Thyroid gland (tissue), 4 donors: ENCODE data around the gene FAM98A.

ENCODE experiments used
- POLR2A ChIP-seq, 2 donors: fragments of 450-650 bp; IDR thresholded peaks; one replicate each; pipeline ENCODE4 v1.6.1; 2017; ENCODE audit warnings: antibody characterized with exemption in 2 of 2, mild to moderate bottlenecking in 2 of 2, moderate library complexity in 1 of 2
- TF ChIP-seq, protein P1 (sequence below), 6 experiments: fragments of 200-600 bp in 3 of 6; fragments of 450-650 bp in 3 of 6; sonication (generic) in 3 of 6; IDR thresholded peaks; one replicate each; pipeline ENCODE4 v1.5.1; 2016 to 2019; ENCODE audit warnings: antibody characterized with exemption in 6 of 6, mild to moderate bottlenecking in 2 of 6, inconsistent platforms in 1 of 6, moderate library complexity in 1 of 6

DNA sequence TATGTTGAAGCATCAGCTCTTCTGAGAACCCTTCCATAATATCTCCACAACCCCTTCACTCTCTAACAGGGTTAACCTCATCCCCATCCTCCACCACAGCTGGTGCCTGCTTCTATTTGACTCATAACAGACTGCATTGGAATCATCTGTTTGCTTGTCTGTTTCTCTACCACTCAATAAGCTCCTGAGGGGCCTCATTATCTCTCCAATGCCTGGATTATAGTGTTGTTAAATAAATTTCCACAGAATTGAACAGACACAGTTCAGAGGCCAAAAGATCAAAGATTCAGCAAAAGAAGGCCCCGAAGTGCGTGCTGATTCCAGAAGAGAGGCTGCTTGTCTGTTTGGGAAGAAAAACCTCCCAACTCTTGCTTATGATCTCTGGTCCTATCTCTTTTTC lies 33.7 kb upstream of the FAM98A start:
- TF ChIP-seq, protein P1, sequence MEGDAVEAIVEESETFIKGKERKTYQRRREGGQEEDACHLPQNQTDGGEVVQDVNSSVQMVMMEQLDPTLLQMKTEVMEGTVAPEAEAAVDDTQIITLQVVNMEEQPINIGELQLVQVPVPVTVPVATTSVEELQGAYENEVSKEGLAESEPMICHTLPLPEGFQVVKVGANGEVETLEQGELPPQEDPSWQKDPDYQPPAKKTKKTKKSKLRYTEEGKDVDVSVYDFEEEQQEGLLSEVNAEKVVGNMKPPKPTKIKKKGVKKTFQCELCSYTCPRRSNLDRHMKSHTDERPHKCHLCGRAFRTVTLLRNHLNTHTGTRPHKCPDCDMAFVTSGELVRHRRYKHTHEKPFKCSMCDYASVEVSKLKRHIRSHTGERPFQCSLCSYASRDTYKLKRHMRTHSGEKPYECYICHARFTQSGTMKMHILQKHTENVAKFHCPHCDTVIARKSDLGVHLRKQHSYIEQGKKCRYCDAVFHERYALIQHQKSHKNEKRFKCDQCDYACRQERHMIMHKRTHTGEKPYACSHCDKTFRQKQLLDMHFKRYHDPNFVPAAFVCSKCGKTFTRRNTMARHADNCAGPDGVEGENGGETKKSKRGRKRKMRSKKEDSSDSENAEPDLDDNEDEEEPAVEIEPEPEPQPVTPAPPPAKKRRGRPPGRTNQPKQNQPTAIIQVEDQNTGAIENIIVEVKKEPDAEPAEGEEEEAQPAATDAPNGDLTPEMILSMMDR (IDR thresholded peaks at IDR 0.05): no peak
- TF ChIP-seq POLR2A (IDR thresholded peaks at IDR 0.05): no peak
